GM12875 (cell line): ENCODE measurements around the gene WBP11.
"Not testable (repeated sequence)": the region's sequence is repeated elsewhere in the genome, so short reads cannot be mapped to it uniquely, and the experiment has no call there.

ENCODE experiments used
- H3K4me3 ChIP-seq: one replicate; pipeline ENCODE4 v1.5.1; 2011; ENCODE audit warnings: low read depth, low read length, control low read depth
- CTCF ChIP-seq: IDR thresholded peaks from 2 replicates; pipeline ENCODE4 v1.5.1; 2011; ENCODE audit warnings: low read depth, mild to moderate bottlenecking, control low read depth, inconsistent platforms, low read length, moderate library complexity, borderline replicate concordance; ENCODE audit not compliant: insufficient read depth

WBP11 gene

GRCh38 chr12:14756334-14757143 lies 46.7 kb downstream of the WBP11 start:
- H3K4me3 ChIP-seq, result no peak overlapping the region
- peak; percentile 18; the same call in 1 of the 2 replicates for TF ChIP-seq CTCF

GRCh38 chr12:14751986-14752385 lies 51.3 kb downstream of the WBP11 start:
- no peak for TF ChIP-seq CTCF
- H3K4me3 ChIP-seq, result no peak overlapping the region

- TF ChIP-seq CTCF, result no peak
- H3K4me3 ChIP-seq, result no peak overlapping the region
These were observed 60.2 kb downstream of the WBP11 start for GRCh38 chr12:14743061-14743460.

GRCh38 chr12:14741942-14742341 lies 61.3 kb downstream of the WBP11 start:
- no peak for TF ChIP-seq CTCF
- no peak overlapping the region for H3K4me3 ChIP-seq

- no peak for TF ChIP-seq CTCF
- H3K4me3 ChIP-seq, result no peak overlapping the region
These were observed 62.1 kb downstream of the WBP11 start for GRCh38 chr12:14741153-14741552.

GRCh38 chr12:14736441-14736840 lies 66.8 kb downstream of the WBP11 start:
- not testable (repeated sequence) for H3K4me3 ChIP-seq
